AG20443 (cell line): Measurements from ENCODE around the gene HDAC3.
"Not testable (repeated sequence)": the region's sequence is repeated elsewhere in the genome, so short reads cannot be mapped to it uniquely, and the experiment has no call there.

ENCODE experiments used
- DNase-seq: peaks from one replicate; pipeline ENCODE4 v3.0.0; 2012; ENCODE audit warnings: low spot score, mixed read lengths

HDAC3 gene

GRCh38 chr5:141634720-141635119, 1.9 kb downstream of the HDAC3 start:
- DNase-seq, result no peak

DNA sequence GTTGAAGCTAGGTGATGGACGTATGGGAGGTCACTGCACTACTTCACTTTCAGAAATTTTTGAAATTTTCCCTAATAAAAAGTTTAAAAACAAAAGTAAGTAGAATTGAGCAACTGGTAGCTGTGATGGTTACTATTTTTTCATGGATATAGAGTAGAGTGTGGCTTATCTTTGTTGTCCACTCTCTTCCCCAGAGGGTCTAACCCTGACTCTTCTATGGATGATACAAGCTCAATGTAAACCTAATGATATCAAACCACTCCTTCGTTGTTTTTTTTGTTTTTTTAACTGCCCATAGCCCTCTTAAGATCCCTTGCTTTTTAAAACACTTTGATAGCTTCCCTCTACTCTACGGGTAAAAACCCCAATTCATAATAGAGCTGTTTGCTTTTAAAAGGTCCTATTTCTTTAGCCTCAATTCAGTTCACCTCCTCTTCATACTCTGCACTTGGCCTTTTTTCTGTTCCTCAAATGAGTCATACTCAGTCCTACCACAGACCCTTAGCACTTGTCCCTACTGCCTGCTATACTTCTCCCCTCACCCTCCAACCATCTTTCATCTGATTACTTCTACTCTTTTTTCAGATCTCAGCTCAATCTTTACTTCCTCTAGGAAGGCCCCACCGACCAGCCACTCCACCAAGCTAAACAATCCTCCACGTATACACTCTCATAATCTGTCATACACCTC, 2.6 kb downstream of the HDAC3 start:
- no peak for DNase-seq

- no peak for DNase-seq
Observed at GRCh38 chr5:141632650-141633049, 4.0 kb downstream of the HDAC3 start.

GRCh38 chr5:141630570-141631140, 6.0 kb downstream of the HDAC3 start:
- DNase-seq, result no peak

GRCh38 chr5:141628175-141628788, 8.4 kb downstream of the HDAC3 start:
- no peak for DNase-seq

DNA sequence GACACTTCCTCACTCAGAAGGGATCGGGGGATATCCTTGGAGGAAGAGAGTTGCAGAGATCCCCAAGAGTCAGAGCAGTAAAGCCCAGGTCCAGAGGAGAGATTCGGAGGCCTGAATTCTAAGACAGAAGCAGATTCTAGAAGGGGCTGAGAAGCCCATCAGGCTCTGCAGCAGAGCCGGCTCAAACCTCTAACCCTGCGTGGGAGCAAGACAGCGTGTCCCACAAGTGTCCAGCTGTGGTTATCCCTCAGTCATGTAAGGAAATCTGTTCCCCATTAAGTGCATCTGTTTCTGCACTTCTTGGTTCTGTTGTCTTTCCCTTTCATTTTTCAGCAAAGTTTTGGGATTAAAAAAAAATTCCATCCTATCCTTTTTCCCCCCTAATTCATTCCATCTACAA, 13.0 kb downstream of the HDAC3 start:
- no peak for DNase-seq

- no peak for DNase-seq
Observed at GRCh38 chr5:141623186-141623585, 13.5 kb downstream of the HDAC3 start.

DNA sequence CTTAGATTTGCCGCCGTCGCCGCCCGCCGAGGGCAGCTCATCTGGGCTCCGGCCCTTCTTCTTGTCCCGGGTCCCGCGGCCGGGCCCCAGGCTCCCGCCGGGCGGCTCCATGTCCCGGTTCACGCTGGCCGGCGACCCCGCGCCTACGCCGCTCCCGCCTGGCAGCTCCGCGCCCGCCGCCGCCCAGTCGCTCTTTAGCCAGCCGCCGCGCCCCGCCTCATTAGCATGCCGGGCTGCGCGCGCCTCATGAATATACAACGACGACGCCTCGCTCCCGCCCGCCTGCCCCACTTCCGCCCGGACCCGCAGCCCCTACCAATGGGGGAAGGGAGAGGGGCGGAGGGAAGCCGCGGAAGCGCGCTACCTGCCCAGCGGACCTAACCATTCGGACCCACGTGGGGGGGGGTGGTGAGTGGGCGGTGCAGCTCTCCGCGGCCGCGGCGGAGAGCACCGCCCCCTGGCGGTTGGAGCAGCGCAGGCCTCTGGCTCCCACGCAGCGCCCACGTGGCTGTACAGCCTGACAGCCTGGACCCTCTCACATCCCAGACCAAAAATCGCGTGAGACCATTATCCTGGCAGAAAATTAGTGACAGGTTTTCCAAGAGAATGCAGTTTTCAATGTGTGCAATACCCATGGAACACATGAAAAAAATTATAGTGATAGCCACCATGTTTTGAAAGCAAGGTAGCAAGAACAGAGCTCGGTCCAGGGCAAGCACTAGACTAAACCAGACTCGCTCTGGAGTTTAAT, 17.7 kb downstream of the HDAC3 start, which contains the start of gene DIAPH1:
TSS of gene DIAPH1 (minus strand) at position 197 of the 751 bp plus-strand sequence. CDS start at position 111, 86 bp downstream.
- DNase-seq, result peak; percentile 95

DNA sequence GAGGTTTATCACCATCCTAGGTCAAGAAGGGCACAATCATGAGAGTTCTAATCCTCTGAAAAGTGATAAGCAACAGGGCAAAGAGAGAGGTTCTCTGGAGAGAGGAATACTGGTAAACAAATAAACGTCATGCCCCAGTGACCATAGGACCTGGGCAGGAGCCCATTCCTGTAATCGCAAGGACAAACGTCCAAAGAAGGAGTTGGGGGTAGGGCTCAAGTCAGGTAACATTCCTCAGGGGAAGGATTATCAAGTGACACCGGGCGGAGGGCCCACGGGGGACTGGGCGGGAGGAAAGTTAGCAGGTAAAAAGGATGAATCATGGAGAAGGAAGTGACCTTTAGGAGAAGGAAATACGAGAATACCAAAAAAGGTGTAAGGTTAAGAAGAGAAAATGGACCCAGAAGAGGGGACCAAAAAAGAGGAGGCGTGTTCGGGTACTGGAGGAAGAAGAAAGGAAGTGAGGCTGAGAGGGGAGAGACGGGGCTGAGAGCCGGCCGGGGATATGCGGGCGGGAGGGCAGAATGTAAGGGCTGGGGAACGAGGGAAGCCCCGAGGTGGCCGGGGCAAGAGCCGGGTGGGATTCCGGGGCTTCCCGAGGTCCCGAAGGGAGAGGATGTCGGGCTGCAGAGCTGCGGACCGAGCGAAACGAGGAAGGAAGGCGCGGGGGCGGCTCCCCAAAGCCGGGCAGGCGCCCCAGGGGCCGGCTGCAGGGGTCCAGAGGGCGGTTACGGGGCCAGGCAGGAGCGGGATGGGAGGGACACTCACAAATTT, 18.4 kb downstream of the HDAC3 start:
- peak; percentile 47 for DNase-seq

GRCh38 chr5:141617682-141618029, 19.0 kb downstream of the HDAC3 start:
- no peak for DNase-seq

DNA sequence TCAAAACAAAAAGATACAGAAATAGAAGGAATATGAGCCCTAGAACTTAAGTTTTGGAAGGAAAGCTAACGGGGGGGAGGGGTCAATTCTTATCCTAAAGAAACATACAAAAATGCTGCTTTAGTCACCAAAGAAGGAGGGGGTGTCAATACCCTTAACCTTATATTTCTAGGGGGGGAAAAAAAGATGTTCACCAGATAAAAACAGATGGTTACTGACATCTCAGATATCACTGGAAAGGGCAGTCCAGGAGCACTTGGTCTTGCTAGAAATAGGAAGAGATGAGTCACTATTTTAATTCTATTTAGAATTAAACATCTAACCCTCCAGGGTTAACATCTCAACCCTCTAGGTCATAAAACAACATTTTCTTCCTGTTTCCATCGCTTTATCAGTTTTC, 19.5 kb downstream of the HDAC3 start:
- DNase-seq, result no peak

GRCh38 chr5:141615991-141616720, 20.5 kb downstream of the HDAC3 start:
- DNase-seq, result no peak

DNA sequence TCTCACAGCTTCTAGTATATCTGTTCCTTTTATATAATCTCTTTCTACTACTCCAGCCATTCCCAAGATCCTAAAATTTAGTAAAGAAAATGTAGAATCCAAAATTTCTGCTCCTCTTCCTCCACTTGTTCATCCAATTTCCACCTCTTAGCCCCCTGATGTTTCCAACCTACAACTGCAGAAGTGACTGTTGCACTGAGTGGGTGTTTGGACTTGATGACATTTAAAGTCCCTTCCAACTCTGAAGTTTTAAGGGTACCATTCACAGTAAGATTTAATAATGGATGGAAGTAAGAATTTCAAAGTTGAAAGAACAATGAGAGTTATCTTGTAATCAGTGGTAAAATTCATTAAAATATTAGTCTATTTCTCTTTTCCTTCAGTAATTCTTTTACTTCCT, 23.3 kb downstream of the HDAC3 start:
- no peak for DNase-seq

DNA sequence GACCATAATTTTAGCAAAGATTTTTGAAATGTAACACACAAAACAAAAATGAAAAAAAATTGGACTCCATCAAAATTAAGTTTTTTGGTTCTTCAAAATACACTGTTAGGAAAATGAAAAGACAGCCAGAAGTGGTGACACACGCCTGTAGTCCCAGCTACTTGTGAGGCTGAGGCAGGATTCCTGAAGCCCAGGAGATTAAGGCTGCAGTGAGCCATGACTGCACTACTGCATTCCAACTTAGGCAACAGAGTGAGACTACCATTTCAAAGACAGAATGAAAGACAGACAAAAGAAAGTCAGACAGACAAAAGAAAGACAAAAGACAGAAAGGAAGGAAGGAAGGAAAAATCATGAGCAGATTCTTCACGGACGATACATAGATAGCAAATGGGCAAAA, 25.4 kb downstream of the HDAC3 start:
- no peak for DNase-seq

DNA sequence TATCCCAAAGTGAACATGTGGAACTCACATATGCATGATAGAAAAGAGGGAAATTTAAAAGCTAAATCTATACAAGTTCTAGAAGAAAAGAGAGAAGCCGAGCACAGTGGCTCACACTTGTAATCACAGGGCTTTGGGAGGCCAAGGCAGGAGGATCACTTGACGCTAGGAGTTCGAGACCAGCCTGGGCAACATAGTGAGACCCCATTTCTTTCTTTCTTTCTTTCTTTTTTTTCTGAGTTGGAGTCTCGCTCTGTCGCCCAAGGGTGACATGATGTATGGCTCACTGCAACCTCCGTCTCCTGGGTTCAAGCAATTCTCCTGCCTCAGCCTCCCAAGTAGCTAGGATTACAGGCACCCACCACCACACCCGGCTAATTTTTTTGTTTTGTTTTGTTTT, 26.7 kb downstream of the HDAC3 start:
- not testable (repeated sequence) for DNase-seq

- no peak for DNase-seq
Observed at GRCh38 chr5:141609044-141609443, 27.6 kb downstream of the HDAC3 start.

DNA sequence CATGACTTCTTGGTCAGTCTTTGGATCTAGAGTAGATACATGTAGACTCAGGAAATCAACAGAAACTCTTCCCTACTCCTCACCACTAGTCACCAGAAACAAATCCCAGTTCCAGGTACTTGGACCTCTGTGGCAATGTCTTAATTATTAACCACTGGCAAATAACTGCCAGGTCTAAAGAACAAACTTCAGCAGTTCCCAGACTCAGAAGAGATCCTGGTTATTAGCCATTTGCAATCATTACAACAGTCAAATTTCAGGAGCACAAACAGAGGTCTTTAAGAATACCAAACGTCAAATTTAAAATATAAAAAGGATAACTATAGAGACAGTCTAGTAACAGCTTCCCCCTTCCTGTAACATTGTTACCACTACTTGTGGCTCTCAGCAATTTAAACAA, 28.1 kb downstream of the HDAC3 start:
- DNase-seq, result no peak

GRCh38 chr5:141608046-141608445, 28.6 kb downstream of the HDAC3 start:
- DNase-seq, result no peak

- peak; percentile 21 for DNase-seq
Observed at GRCh38 chr5:141605523-141606277, 30.9 kb downstream of the HDAC3 start.

- DNase-seq, result peak; percentile 91
Observed at GRCh38 chr5:141603923-141604717, 32.5 kb downstream of the HDAC3 start.
